Dedifferentiated amniotic fluid mesenchymal stem cell (primary cell): Measurements from ENCODE around the gene CAT.

ENCODE experiments used
- DNase-seq: peaks from one replicate; pipeline ENCODE4 v3.0.0-alpha.2; 2016; ENCODE audit errors: extremely low spot score

Gene CAT

DNA sequence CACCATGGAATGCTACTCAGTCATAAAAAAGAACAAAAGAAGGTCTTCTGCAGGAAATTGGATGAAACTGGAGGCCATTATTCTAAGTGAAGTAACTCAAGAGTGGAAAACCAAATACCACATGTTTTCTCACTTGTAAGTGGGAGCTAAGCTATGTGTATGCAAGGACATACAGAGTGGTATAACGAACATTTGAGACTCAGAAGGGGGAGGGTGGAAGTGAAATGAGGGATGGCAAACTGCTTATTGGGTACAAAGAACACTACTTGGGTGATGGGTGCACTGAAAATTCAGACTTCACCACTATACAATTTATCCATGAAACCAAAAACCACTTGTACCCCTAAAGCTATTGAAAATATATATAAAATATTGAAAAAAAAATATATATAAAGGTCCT lies 13.4 kb upstream of the CAT start:
- DNase-seq, result no peak

DNA sequence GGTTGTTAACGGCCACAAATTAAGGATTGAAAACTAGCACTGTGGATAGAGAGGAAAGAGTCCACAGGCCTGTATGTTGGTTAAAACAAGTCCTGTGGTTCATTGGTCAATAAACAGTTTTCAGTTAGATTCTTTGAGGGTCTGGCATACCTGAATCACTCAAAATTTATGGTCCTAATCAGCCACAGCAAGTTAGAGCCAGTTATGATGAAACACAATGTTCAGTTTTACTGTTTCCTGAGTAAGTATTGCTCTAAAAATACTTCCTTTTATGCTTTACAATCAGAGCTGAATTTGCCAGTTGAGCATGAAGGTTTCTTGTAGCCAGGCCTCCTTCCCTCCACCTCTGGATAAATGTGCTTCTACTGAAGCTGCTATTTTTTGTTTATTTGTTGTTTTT lies 12.9 kb upstream of the CAT start:
- DNase-seq, result no peak

GRCh38 chr11:34426766-34427185 lies 12.0 kb upstream of the CAT start:
- peak; percentile 85 for DNase-seq

DNA sequence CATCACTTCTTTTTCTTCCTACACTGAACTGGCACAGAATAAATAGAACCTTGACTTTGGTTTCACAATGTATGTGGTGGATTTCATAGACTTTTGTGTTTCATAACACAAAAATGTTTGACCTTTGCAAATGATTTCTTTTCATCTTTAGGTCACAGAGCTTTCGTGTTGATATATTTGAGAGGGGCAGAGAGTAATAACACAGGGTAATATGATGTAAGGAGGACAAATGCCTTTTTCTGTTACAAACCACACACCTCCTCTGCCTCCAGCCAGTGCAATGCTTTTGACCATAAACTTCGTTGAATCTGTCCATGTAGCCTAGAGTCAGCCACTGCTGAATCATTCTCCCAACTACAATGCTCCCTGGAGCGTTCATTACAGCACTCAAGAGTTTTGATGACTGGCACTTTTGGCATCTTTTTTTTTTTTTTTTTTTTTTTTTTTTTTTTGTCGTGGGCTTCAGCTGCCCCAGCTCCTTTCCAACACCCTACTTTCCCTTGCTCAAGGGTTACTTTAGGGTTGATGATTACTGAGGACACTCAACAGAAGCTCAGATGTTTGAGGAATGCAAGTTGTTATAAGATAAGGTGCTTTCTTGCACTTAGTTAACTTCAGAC lies 11.4 kb upstream of the CAT start:
- DNase-seq, result peak; percentile 75

DNA sequence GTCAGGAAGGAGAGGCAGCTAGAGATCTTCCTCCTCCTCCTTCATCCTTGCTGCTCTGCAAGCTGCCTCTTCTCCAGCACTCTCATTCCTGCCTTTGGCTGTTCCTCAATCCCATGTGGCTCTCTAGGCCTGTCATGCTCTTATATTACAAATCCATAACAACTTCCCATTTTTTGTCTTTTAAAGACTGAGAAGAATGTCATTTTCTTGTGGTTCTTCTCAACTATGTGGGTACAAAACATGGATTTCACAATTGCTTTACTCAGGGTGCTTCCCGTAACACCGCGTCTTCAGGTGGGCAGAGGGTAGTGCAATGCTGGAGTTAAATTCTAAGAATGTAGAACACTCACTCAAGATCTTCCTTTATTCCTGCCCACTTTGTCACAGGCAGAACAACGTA lies 6.8 kb upstream of the CAT start:
- no peak for DNase-seq

DNA sequence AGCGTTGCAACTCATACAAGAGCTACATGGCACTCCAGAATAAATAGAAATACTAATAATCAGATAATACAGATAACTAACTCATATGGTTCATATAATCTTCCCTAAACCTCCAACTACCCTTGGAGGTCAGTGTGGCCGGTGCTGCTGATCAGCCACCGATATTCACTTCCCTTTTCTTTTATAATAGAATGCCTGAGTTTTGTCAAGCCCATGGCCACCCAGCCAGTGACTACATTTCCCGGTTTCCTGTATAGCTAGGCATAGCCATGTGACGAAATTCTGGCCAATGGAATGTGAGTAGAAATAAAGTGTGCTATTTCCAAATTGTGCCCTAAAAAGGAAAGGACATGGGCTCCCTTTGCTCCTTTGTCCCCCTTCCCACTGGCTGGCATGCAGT lies 5.9 kb upstream of the CAT start:
- DNase-seq, result no peak

GRCh38 chr11:34433899-34434298 lies 4.8 kb upstream of the CAT start:
- DNase-seq, result no peak

DNA sequence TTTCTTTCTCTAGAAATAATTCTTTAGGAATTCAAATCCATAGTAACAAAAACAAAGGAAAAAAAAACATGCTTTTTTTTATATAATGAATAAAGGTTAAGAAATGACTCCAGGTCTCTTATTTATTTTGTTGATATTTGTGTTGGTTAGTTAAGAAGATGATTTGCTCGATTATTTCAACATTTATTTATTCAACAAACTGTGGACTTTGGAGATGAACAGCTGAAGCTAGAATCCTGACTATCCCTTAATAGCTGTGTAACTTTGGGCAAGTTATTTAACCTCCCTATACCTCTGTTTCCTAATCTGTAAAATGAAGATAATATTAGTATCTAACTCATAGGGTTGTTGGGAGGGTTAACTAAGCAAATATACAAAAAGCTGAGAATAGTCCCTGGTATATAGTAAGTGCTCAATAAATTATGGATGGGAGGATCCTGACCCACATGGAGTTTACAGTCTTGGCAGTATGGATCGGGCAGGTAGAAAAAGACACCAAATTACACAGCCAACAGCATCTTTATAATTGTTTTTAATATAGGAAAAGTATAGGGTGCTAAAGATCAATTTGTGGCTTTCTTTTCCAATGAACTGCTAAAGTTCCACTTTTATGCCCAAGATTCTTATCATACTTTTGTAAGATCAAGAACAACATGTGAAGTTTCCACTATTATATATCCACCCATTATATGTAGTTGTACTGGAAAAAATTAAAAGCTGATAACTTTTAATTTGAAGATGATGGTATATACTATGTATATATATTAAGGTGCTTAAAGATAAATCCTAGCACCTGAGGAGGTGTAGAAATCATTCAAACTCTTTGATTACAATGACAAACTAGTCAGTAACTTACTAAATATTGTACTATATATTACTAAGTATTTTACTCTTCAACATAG lies 1.3 kb upstream of the CAT start:
- no peak for DNase-seq

GRCh38 chr11:34439610-34440198 lies 970 bp downstream of the CAT start:
- no peak for DNase-seq

DNA sequence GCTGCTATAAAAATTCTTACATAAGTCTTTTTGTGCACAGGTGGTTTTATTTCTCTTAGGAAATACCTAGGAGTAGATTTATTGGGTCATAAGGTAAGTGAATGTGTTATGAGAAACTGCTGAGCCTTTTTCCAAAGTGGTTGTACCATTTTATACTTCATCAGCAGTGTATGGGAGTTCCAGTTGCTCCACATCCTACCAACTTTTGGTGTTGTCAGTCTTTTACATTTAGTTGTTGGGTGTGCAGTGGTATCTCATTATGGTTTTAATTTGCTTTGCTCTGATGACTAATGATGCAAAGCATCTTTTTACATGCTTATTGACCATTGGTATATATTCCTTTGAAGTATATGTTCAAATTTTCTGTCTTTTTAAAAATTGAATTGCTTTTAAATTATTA lies 3.1 kb downstream of the CAT start:
- DNase-seq, result no peak

DNA sequence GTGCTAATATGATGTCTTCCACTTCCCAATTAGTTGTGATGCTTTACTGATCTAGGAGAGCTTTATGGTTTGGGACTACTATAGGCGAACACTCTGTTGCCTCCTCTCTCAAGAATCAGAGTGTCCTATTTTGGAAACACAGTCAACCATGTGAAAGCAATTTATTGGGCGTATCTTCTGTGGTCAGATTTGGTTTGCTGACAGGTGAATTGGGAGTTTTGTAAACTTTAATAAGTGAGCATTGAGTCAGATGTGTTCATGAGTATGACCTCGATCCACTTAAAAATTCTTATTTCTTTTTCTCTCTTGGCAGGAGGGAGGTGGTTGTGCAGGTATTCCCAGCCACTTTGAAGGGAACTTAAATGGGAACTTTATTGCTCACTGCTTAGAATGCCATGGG lies 4.4 kb downstream of the CAT start:
- no peak for DNase-seq

DNA sequence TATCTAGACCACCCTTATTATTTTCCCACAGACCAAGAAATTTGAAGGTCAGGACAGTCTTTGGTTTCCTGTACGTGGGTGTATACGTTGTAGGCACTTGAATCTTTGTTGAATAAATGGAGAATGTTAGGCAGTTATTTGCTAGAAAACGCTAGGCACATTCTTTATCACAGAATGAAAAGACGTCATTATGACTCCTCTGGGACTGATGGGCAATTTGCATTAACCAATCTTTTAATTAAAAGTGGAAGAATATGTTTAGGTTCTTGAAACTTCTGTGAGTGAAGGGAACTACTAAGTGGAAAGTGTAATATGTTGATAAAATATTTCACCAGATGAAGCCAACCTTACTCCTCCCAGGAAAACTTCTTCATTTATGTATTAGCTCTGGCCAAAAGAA lies 5.7 kb downstream of the CAT start:
- DNase-seq, result no peak

GRCh38 chr11:34445956-34446355 lies 7.2 kb downstream of the CAT start:
- DNase-seq, result no peak

DNA sequence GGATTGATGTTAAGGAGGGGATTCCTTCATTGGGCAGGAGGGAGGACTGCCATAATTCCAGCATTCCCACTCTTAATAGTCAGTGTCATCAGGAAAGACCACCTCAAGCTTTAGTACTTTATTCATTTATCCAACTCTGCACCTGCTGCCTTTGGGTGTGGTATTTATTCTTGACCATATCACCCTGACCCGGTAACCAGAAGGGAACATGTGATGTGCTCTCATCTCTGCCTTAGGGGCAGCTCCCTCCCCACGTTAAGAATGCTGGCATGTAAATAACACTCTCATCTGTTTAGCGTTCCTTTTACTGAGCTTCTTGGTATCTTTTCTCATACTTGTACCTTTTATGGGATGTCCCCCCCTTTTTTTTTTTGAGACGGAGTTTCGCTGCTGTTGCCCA lies 7.7 kb downstream of the CAT start:
- DNase-seq, result no peak

GRCh38 chr11:34447044-34447443 lies 8.3 kb downstream of the CAT start:
- DNase-seq, result no peak

- DNase-seq, result no peak
These were observed 9.7 kb downstream of the CAT start for GRCh38 chr11:34448223-34448994.

GRCh38 chr11:34449013-34449412 lies 10.3 kb downstream of the CAT start:
- DNase-seq, result no peak

DNA sequence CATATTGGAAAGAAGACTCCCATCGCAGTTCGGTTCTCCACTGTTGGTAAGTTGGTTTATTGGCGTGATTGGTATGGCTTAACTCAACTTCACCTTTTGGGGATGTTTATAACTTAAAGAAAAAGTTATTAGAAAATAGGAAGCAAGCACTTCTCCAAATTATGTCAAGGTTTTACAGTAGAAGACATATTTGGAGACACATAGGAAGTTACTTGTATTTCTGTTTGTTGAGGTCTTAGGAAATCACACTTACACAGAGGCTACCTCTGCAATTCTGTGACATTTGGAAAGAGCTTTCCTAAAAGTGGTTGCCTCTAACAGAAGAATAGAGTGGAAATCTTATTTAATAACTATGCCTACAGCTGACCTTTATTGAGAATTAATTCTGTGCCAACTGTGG lies 12.3 kb downstream of the CAT start:
- no peak for DNase-seq

GRCh38 chr11:34454308-34455032 lies 15.7 kb downstream of the CAT start:
- DNase-seq, result no peak

DNA sequence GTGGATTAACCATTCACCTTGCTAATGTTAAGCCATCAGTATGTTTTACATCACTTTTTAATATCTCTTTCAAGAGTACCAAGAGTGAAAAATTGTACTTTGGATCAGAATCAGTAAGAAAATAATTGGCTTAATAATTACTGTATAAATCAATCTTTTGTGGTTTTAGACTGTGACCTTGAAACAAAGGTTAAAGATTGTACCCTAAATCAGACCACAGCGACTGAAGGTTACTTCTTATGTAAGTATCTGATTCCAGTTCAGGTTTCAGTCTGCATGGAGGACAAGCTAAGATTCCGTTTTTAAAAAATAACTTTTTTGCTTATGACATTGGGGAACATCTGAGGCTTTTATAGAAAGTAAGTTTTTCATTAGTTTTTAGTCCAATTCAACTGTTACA lies 18.9 kb downstream of the CAT start:
- no peak for DNase-seq

DNA sequence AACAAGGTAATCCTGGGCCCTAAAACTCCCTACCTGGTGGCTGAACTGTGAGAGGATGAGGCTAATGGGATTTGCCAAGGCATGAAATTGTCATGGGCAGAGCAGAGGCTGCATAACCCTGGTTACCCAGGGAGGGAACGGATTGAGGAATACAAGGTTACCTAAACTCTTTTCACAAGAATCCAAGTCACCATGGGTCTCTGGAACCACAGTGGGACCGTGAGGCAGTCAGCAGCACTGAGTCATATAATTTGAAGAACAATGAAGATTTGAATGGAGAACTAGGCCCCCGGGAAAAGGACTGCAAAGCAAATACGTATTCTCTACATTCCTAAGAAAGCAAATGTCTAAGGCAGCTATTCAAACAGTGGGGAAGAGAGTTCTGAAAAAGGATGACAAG lies 19.8 kb downstream of the CAT start:
- DNase-seq, result no peak
